Right lobe of liver (tissue), 6 donors: Measurements from ENCODE around the gene BTBD19. TPM values are rescaled to one million over a fixed set of nuclear protein-coding genes. Genes with fewer than 3 reads are reported as not detected.

Experiments used
- ATAC-seq, 4 donors: fragments of 200-7000 bp; cut with Tn5 transposase; one replicate each; pipeline ENCODE4 v1.9.1; 2020; ENCODE audit warnings: mild to moderate bottlenecking in 4 of 4, moderate library complexity in 4 of 4
- DNase-seq, 3 donors: peaks; one replicate each; pipeline ENCODE4 v3.0.0-alpha.2; 2020
- H3K27ac ChIP-seq, 3 donors: fragments of 200-600 bp; one replicate each; pipeline ENCODE4 v1.8.0; 2022
- H3K27me3 ChIP-seq, 2 donors: fragments of 200-600 bp; one replicate each; pipeline ENCODE4 v1.8.0; 2022
- H3K36me3 ChIP-seq, 4 donors: fragments of 200-600 bp; sonication (generic) in 1 of 4; one replicate each; pipeline versions ENCODE4 v1.5.1 to v1.8.0; 2017 to 2022; ENCODE audit warnings: control low read depth in 1 of 4
- H3K4me1 ChIP-seq, 4 donors: fragments of 200-600 bp; sonication (generic) in 1 of 4; one replicate each; pipeline versions ENCODE4 v1.5.1 to v1.8.0; 2017 to 2022; ENCODE audit warnings: control low read depth in 1 of 4
- H3K4me3 ChIP-seq, 3 donors: fragments of 200-600 bp; one replicate each; pipeline ENCODE4 v1.8.0; 2022
- H3K9me3 ChIP-seq, 4 donors: fragments of 200-600 bp; sonication (generic) in 1 of 4; one replicate each; pipeline versions ENCODE4 v1.5.1 to v1.8.0; 2017 to 2022; ENCODE audit warnings: control low read depth in 1 of 4
- CTCF ChIP-seq, 4 donors: fragments of 200-600 bp in 3 of 4; fragments of 450-650 bp in 1 of 4; IDR thresholded peaks; one replicate each; pipeline versions ENCODE4 v1.5.1 to v1.8.0; 2016 to 2022; ENCODE audit warnings: antibody characterized with exemption in 4 of 4, mild to moderate bottlenecking in 2 of 4
- POLR2A ChIP-seq: fragments of 450-650 bp; IDR thresholded peaks from one replicate; pipeline ENCODE4 v1.6.1; 2017; ENCODE audit warnings: antibody characterized with exemption, mild to moderate bottlenecking
- WGBS: methylation state at CpG from one replicate; pipeline ENCODE4 v1.1.6; 2018; ENCODE audit warnings: low coverage, low lambda C conversion rate; ENCODE audit not compliant: insufficient coverage; ENCODE audit errors: missing lambda C conversion rate; 5-methylcytosine and 5-hydroxymethylcytosine counted together
- intact Hi-C, 2 donors: fragments of 100-400 bp; cut with DNase I; formaldehyde crosslinking; loops; one replicate each; pipeline versions ENCODE4 v1.11.2 to v1.14.1; 2022
- total RNA-seq, 6 experiments: library from RNA; depleted of rRNA in 2 of 6; stranded (reverse); fragments of >200 nt in 2 of 6; fragmentation: NEBNext Ultra II Directional in 3 of 6; extraction: Animal tissue kit (Norgen Biotek cat#: 25700) in 3 of 6; gene quantifications; one replicate each; pipeline versions ENCODE4 v1.1.0 to v1.2.4, GENCODE V29; 2016 to 2023
- donor health status: DM: no; HTN: yes; CAD: no.
- donor health status: DM: no; HTN: no; CAD: no.
- donor health status: DM: no; HTN: no; CAD: no.
- donor health status: DM: no; HTN: yes; CAD: no.
- donor health status: DM: no; HTN: yes; CAD: no.

The BTBD19 gene
- total RNA-seq, 6 experiments from 2014 or later: 2.6 to 7.5 (median 5.3) TPM

- Histone ChIP-seq H3K27me3 (no peaks in the 10 kb centered on the region), H3K36me3 (no peaks in the 10 kb centered on the region), H3K9me3 (no peaks in the 10 kb centered on the region), H3K4me1 (peaks cover 0 to 20% (median 0%) of the 10 kb centered on the region in 4 donors), H3K27ac (no peak overlapping the region), H3K4me3 (peak overlapping the region; percentile 37 to 45 (median 42))
- peak in 1 of 3 donors; percentile 72 for DNase-seq
- 30% methylated on average over 28 of the region's 49 CpGs for WGBS
- ATAC-seq: peak; percentile 75 to 92 (median 82)
- TF ChIP-seq POLR2A (no peak), CTCF (IDR thresholded peaks at IDR 0.05) (peak; percentile 80 to 96 (median 86))
- intact Hi-C loops: loop anchor here in 1 of 2 donors (10.0 kb wide), 1 partner anchor 49 kb away; no protein-coding TSS in a partner anchor
Measured at GRCh38 chr1:44786138-44786840, 22.0 kb upstream of the BTBD19 start.

GRCh38 chr1:44786841-44787426 lies 21.4 kb upstream of the BTBD19 start:
- DNase-seq (no peak), ATAC-seq (no peak)
- Histone ChIP-seq H3K4me1 (peaks cover 0 to 20% (median 0%) of the 10 kb centered on the region in 4 donors), H3K4me3 (no peak overlapping the region), H3K9me3 (no peaks in the 10 kb centered on the region), H3K27me3 (no peaks in the 10 kb centered on the region), H3K36me3 (no peaks in the 10 kb centered on the region), H3K27ac (no peak overlapping the region)
- 58% methylated on average over 7 of the region's 9 CpGs for WGBS
- no peak for TF ChIP-seq CTCF (IDR thresholded peaks at IDR 0.05)
- no peak for TF ChIP-seq POLR2A
- intact Hi-C loops: loop anchor here in 1 of 2 donors (10.0 kb wide), 1 partner anchor 48 kb away; no protein-coding TSS in a partner anchor

GRCh38 chr1:44787506-44787905 lies 20.8 kb upstream of the BTBD19 start:
- ATAC-seq (no peak), DNase-seq (no peak)
- TF ChIP-seq CTCF (IDR thresholded peaks at IDR 0.05): no peak
- Histone ChIP-seq H3K27me3 (no peaks in the 10 kb centered on the region), H3K4me3 (no peak overlapping the region), H3K27ac (no peak overlapping the region), H3K36me3 (no peaks in the 10 kb centered on the region), H3K4me1 (peaks cover 0 to 20% (median 0%) of the 10 kb centered on the region in 4 donors), H3K9me3 (no peaks in the 10 kb centered on the region)
- no CpG with 5 or more reads among the region's 10 CpGs for WGBS
- intact Hi-C loops: loop anchor here in 1 of 2 donors (10.0 kb wide), 1 partner anchor 47 kb away; no protein-coding TSS in a partner anchor

- Histone ChIP-seq H3K9me3 (no peaks in the 10 kb centered on the region), H3K4me3 (no peak within 1 kb of the TSS), H3K27ac (no peak within 1 kb of the TSS), H3K4me1 (peaks cover 0 to 20% (median 0%) of the 10 kb centered on the region in 4 donors), H3K27me3 (no peaks in the 10 kb centered on the region), H3K36me3 (no peaks in the 10 kb centered on the region)
- WGBS: 60% methylated on average over 1 of the region's 9 CpGs
- no peak for ATAC-seq
- DNase-seq: no peak
- no peak for TF ChIP-seq POLR2A
- no peak for TF ChIP-seq CTCF (IDR thresholded peaks at IDR 0.05)
- intact Hi-C loops: loop anchor here in 1 of 2 donors (10.0 kb wide), 1 partner anchor 47 kb away; no protein-coding TSS in a partner anchor
Measured at GRCh38 chr1:44788120-44788860, 20.0 kb upstream of the BTBD19 start, which contains the start of gene BEST4. Gene BEST4 (minus strand): TSS chr1:44788170. CDS start chr1:44787705, 465 bp downstream.
